ENCODE data around the gene MINDY4. TPM values are rescaled to one million over a fixed set of nuclear protein-coding genes. Genes with fewer than 3 reads are reported as not detected.

Gene MINDY4
- total and polyA plus RNA-seq, 2 of the 13 experiments (the other 11 are each of a cell fraction or from before 2014, with no cell fraction given), result not detected

DNA sequence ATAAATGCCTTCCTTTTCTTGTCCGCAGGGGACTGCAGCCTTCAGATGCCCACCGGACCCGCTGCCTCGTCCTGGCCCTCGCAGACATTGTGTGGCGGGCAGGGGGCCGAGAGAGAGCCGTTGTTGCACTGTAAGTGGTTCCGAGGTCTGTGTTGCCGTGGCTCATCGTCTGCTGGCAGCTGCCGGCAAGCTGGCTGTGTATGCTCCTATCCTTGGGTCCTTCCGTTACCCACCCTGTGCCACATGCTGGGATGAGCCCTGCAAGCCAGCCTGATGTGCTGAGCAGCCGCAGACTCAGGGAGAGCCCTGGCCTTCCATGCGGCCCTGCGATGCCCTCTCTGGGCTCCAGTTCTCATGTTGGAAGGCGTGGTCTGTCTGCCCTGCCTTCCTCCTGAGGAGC is 79.2 kb downstream of the MINDY4 start:
- H3K4me3 ChIP-seq (replicated peaks in 1 of 3; ENCODE audit: insufficient read depth in 1 of 3, low read depth in 2 of 3, low read length in 3 of 3), result no peak overlapping the region
- in situ Hi-C loops (cut with HindIII; ENCODE audit: extremely low pct_ligation_motif_present, low pct_unique_long_range_greater_than_20kb), result no loop called here
- no peak for FAIRE-seq
- H3K9ac ChIP-seq (ENCODE audit: insufficient read depth, low read depth, low read length), result no peak overlapping the region
- no peak for DNase-seq (ENCODE audit: low spot score)
- no peaks in the 10 kb centered on the region for H3K79me2 ChIP-seq (ENCODE audit: insufficient read depth, low read length)
- no peak overlapping the region for H2AFZ ChIP-seq (ENCODE audit: low read length)
- peaks cover 2 to 7% of the 10 kb centered on the region in 2 experiments; a peak in 2 of 5 replicates for H3K27me3 ChIP-seq (ENCODE audit: control insufficient read depth in 1 of 2, insufficient read depth in 2 of 2, low read length in 2 of 2)
- TF ChIP-seq CBFB (CRISPR knock-in tag; IDR thresholded peaks at IDR 0.05), result no peak
- TF ChIP-seq, protein P1, sequence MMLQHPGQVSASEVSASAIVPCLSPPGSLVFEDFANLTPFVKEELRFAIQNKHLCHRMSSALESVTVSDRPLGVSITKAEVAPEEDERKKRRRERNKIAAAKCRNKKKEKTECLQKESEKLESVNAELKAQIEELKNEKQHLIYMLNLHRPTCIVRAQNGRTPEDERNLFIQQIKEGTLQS (CRISPR knock-in tag; IDR thresholded peaks at IDR 0.05), result no peak
- no peak for TF ChIP-seq SALL1 (CRISPR knock-in tag; IDR thresholded peaks at IDR 0.05)
- TF ChIP-seq ARNT (IDR thresholded peaks at IDR 0.05), result no peak
- TF ChIP-seq, protein P2, sequence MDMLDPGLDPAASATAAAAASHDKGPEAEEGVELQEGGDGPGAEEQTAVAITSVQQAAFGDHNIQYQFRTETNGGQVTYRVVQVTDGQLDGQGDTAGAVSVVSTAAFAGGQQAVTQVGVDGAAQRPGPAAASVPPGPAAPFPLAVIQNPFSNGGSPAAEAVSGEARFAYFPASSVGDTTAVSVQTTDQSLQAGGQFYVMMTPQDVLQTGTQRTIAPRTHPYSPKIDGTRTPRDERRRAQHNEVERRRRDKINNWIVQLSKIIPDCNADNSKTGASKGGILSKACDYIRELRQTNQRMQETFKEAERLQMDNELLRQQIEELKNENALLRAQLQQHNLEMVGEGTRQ (IDR thresholded peaks at IDR 0.05; ENCODE audit: low read depth, low read length), result no peak
- TF ChIP-seq, protein P2 (CRISPR knock-in tag; IDR thresholded peaks at IDR 0.05; ENCODE audit: borderline replicate concordance), result no peak
- TF ChIP-seq TP53 (CRISPR knock-in tag; conservative IDR thresholded peaks at IDR 0.05), result no peak
- TF ChIP-seq, protein P3, sequence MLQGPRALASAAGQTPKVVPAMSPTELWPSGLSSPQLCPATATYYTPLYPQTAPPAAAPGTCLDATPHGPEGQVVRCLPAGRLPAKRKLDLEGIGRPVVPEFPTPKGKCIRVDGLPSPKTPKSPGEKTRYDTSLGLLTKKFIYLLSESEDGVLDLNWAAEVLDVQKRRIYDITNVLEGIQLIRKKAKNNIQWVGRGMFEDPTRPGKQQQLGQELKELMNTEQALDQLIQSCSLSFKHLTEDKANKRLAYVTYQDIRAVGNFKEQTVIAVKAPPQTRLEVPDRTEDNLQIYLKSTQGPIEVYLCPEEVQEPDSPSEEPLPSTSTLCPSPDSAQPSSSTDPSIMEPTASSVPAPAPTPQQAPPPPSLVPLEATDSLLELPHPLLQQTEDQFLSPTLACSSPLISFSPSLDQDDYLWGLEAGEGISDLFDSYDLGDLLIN (CRISPR knock-in tag; IDR thresholded peaks at IDR 0.05; ENCODE audit: borderline replicate concordance), result no peak
- TF ChIP-seq SAP130 (CRISPR knock-in tag; IDR thresholded peaks at IDR 0.05; ENCODE audit: low read depth), result no peak
- TF ChIP-seq ZNF672 (CRISPR knock-in tag; IDR thresholded peaks at IDR 0.05), result no peak
- no peak for TF ChIP-seq SMARCE1 (IDR thresholded peaks at IDR 0.05; ENCODE audit: borderline replicate concordance)
- TF ChIP-seq SAFB2 (CRISPR knock-in tag; IDR thresholded peaks at IDR 0.05; ENCODE audit: borderline replicate concordance, low read depth), result no peak
- no peak for TF ChIP-seq MED8 (CRISPR knock-in tag; IDR thresholded peaks at IDR 0.05; ENCODE audit: insufficient replicate concordance)
- no peaks in the 10 kb centered on the region for H3K4me1 ChIP-seq (ENCODE audit: insufficient read depth, low read length)
- BruUV-seq (replicated peaks), result no TSS peak
- no peak for ATAC-seq
- H3K36me3 ChIP-seq (replicated peaks in 1 of 2; ENCODE audit: control insufficient read depth in 1 of 2, insufficient read depth in 2 of 2, low read length in 2 of 2), result no peaks in the 10 kb centered on the region
- no peaks in the 10 kb centered on the region for H3K9me3 ChIP-seq (ENCODE audit: low read length)
- intact Hi-C loops (cut with micrococcal nuclease; ENCODE audit: unreplicated experiment), result no loop called here
- no peak overlapping the region for H3K27ac ChIP-seq (ENCODE audit: extremely low read length, insufficient read depth, low read length)
- H4K20me1 ChIP-seq (ENCODE audit: insufficient read depth, low read length), result no peaks in the 10 kb centered on the region; the same call in 1 of the 2 replicates
- WGBS (ENCODE audit: low lambda C conversion rate), result 33% methylated on average over 5 of the region's 17 CpGs
- ChIA-PET CTCF (ENCODE audit: low intra/inter-chr PET ratio, low total read pairs) (no interaction called here), POLR2A (no interaction called here)
- H3K4me2 ChIP-seq (ENCODE audit: low read depth, low read length), result no peak overlapping the region

Measured in HepG2 (cell line).